Muscle of leg (tissue), 11 donors: Measurements from ENCODE around the gene HPCA. TPM values are rescaled to one million over a fixed set of nuclear protein-coding genes. Genes with fewer than 3 reads are reported as not detected.
"Not testable (repeated sequence)": the region's sequence is repeated elsewhere in the genome, so short reads cannot be mapped to it uniquely, and the experiment has no call there.

Experiments
- DNase-seq: peaks from one replicate; pipeline ENCODE4 v3.0.0; 2013
- H3K27ac ChIP-seq: one replicate; pipeline ENCODE4 v1.5.1; 2013; ENCODE audit warnings: mild to moderate bottlenecking, low read length, control low read depth
- H3K27me3 ChIP-seq: one replicate; pipeline ENCODE4 v1.6.1; 2013; ENCODE audit warnings: low read length; ENCODE audit not compliant: control insufficient read depth, insufficient read depth
- H3K36me3 ChIP-seq: one replicate; pipeline ENCODE4 v1.6.1; 2013; ENCODE audit warnings: low read length; ENCODE audit not compliant: control insufficient read depth, insufficient read depth
- H3K4me1 ChIP-seq: one replicate; pipeline ENCODE4 v1.6.1; 2013; ENCODE audit warnings: low read length; ENCODE audit not compliant: control insufficient read depth, insufficient read depth
- H3K4me3 ChIP-seq: one replicate; pipeline ENCODE4 v1.5.1; 2013; ENCODE audit warnings: low read length, control low read depth
- H3K9me3 ChIP-seq: replicated peaks from 2 replicates; pipeline ENCODE4 v1.6.1; 2013; ENCODE audit warnings: low read depth, low read length; ENCODE audit not compliant: control insufficient read depth
- WGBS: methylation state at CpG from one replicate; pipeline ENCODE4 v1.1.5; 2013; ENCODE audit warnings: missing lambda C conversion rate; ENCODE audit not compliant: insufficient coverage; 5-methylcytosine and 5-hydroxymethylcytosine counted together
- polyA plus RNA-seq, 8 donors: library from polyadenylated mRNA; unstranded; fragments of 120-200 nt; gene quantifications; one replicate each; pipeline versions ENCODE4 v1.2.1 to v1.2.3, GENCODE V29; 2013; ENCODE audit warnings: inconsistent platforms in 1 of 8, low replicate concordance in 1 of 8; ENCODE audit not compliant: insufficient read length in 8 of 8, insufficient read depth in 1 of 8
- total RNA-seq: library from RNA; stranded (reverse); fragments of 120-200 nt; gene quantifications from one replicate; pipeline ENCODE4 v1.2.4, GENCODE V29; 2013

The HPCA gene
- total and polyA plus RNA-seq, 9 donors, result 0.12 to 0.87 (median 0.40) TPM

- Histone ChIP-seq H3K27me3 (peaks cover 32% of the 10 kb centered on the region), H3K4me3 (no peak overlapping the region), H3K27ac (no peak overlapping the region), H3K4me1 (peaks cover 13% of the 10 kb centered on the region), H3K36me3 (no peaks in the 10 kb centered on the region), H3K9me3 (no peaks in the 10 kb centered on the region)
- 60% methylated on average over 1 of the region's 3 CpGs for WGBS
- no peak for DNase-seq
Measured at GRCh38 chr1:32903991-32904785, 17.9 kb downstream of the HPCA start.

- no CpG with 5 or more reads among the region's 2 CpGs for WGBS
- DNase-seq, result no peak
- Histone ChIP-seq H3K27ac (no peak overlapping the region), H3K36me3 (no peaks in the 10 kb centered on the region), H3K9me3 (no peaks in the 10 kb centered on the region), H3K4me1 (peaks cover 13% of the 10 kb centered on the region), H3K27me3 (peaks cover 29% of the 10 kb centered on the region), H3K4me3 (no peak overlapping the region)
Measured at GRCh38 chr1:32904797-32905196, 18.5 kb downstream of the HPCA start.

- not testable (repeated sequence) for H3K27ac ChIP-seq, DNase-seq, H3K4me1 ChIP-seq, H3K9me3 ChIP-seq, H3K36me3 ChIP-seq, H3K4me3 ChIP-seq
- H3K27me3 ChIP-seq, result peaks cover 21% of the 10 kb centered on the region
- WGBS, result 80% methylated on average over 9 of the region's 10 CpGs
Measured at GRCh38 chr1:32905588-32905987, 19.3 kb downstream of the HPCA start.

- WGBS, result 100% methylated on average over 1 of the region's 7 CpGs
- DNase-seq, result no peak
- H3K9me3 ChIP-seq, result no peaks in the 10 kb centered on the region
- peaks cover 1% of the 10 kb centered on the region for H3K4me1 ChIP-seq
- no peaks in the 10 kb centered on the region for H3K36me3 ChIP-seq
- no peak overlapping the region for H3K4me3 ChIP-seq
- no peak overlapping the region for H3K27ac ChIP-seq
- H3K27me3 ChIP-seq, result peaks cover 14% of the 10 kb centered on the region
Measured at GRCh38 chr1:32906654-32907053, 20.4 kb downstream of the HPCA start.

GRCh38 chr1:32907435-32907834, 21.1 kb downstream of the HPCA start:
- Histone ChIP-seq H3K4me1 (no peaks in the 10 kb centered on the region), H3K4me3 (no peak overlapping the region), H3K27me3 (peaks cover 9% of the 10 kb centered on the region), H3K9me3 (no peaks in the 10 kb centered on the region), H3K36me3 (no peaks in the 10 kb centered on the region), H3K27ac (no peak overlapping the region)
- 13% methylated on average over 4 of the region's 4 CpGs for WGBS
- DNase-seq, result no peak

- DNase-seq, result no peak
- Histone ChIP-seq H3K4me3 (no peak overlapping the region), H3K27ac (no peak overlapping the region), H3K27me3 (peaks cover 4% of the 10 kb centered on the region), H3K4me1 (no peaks in the 10 kb centered on the region), H3K36me3 (no peaks in the 10 kb centered on the region), H3K9me3 (peaks cover 2% of the 10 kb centered on the region)
- WGBS, result no CpG with 5 or more reads among the region's 5 CpGs
Measured at GRCh38 chr1:32910319-32910718, 24.0 kb downstream of the HPCA start.

- Histone ChIP-seq H3K27me3 (peaks cover 2% of the 10 kb centered on the region), H3K4me3 (no peak overlapping the region), H3K36me3 (no peaks in the 10 kb centered on the region), H3K4me1 (peaks cover 6% of the 10 kb centered on the region), H3K27ac (no peak overlapping the region), H3K9me3 (peaks cover 2% of the 10 kb centered on the region)
- 95% methylated on average over 5 of the region's 12 CpGs for WGBS
- DNase-seq, result no peak
Measured at GRCh38 chr1:32915766-32916706, 29.7 kb downstream of the HPCA start.

- Histone ChIP-seq H3K36me3 (no peaks in the 10 kb centered on the region), H3K27ac (no peak overlapping the region), H3K27me3 (no peaks in the 10 kb centered on the region), H3K9me3 (peaks cover 2% of the 10 kb centered on the region), H3K4me3 (no peak overlapping the region), H3K4me1 (peaks cover 6% of the 10 kb centered on the region)
- no peak for DNase-seq
- WGBS, result 62% methylated on average over 2 of the region's 7 CpGs
Measured at GRCh38 chr1:32917521-32917920, 31.2 kb downstream of the HPCA start.

GRCh38 chr1:32918179-32918578, 31.9 kb downstream of the HPCA start:
- Histone ChIP-seq H3K27ac (no peak overlapping the region), H3K4me3 (no peak overlapping the region), H3K27me3 (peaks cover under 1% of the 10 kb centered on the region), H3K9me3 (peaks cover 2% of the 10 kb centered on the region), H3K4me1 (peaks cover 6% of the 10 kb centered on the region), H3K36me3 (no peaks in the 10 kb centered on the region)
- no CpG with 5 or more reads among the region's 1 CpG for WGBS
- DNase-seq, result no peak
